GM13976 (cell line): ENCODE measurements around the gene SCUBE1.

Experiments used
- DNase-seq: peaks from one replicate; pipeline ENCODE4 v3.0.0; 2012; ENCODE audit warnings: low spot score
- in situ Hi-C: fragments of 300-500 bp; cut with MboI; formaldehyde crosslinking; loops from one replicate; pipeline ENCODE4 v1.12.0; 2022; ENCODE audit warnings: low sequenced_read_pairs, mixed read lengths, inconsistent platforms; ENCODE audit not compliant: unreplicated experiment
- TF ChIP-seq, protein P1 (sequence below): IDR thresholded peaks from 2 replicates; pipeline ENCODE4 v1.5.1; 2012; ENCODE audit warnings: borderline replicate concordance, mild to moderate bottlenecking; ENCODE audit not compliant: insufficient read depth; ENCODE audit errors: extremely low read depth, missing control alignments, control extremely low read depth

The SCUBE1 gene

GRCh38 chr22:43174941-43175531 is 168.1 kb downstream of the SCUBE1 start:
- TF ChIP-seq, protein P1, sequence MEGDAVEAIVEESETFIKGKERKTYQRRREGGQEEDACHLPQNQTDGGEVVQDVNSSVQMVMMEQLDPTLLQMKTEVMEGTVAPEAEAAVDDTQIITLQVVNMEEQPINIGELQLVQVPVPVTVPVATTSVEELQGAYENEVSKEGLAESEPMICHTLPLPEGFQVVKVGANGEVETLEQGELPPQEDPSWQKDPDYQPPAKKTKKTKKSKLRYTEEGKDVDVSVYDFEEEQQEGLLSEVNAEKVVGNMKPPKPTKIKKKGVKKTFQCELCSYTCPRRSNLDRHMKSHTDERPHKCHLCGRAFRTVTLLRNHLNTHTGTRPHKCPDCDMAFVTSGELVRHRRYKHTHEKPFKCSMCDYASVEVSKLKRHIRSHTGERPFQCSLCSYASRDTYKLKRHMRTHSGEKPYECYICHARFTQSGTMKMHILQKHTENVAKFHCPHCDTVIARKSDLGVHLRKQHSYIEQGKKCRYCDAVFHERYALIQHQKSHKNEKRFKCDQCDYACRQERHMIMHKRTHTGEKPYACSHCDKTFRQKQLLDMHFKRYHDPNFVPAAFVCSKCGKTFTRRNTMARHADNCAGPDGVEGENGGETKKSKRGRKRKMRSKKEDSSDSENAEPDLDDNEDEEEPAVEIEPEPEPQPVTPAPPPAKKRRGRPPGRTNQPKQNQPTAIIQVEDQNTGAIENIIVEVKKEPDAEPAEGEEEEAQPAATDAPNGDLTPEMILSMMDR: no peak
- in situ Hi-C loops: no loop called here
- no peak for DNase-seq

GRCh38 chr22:43173976-43174720 is 169.0 kb downstream of the SCUBE1 start:
- TF ChIP-seq, protein P1: no peak
- no peak for DNase-seq
- in situ Hi-C loops: no loop called here

DNA sequence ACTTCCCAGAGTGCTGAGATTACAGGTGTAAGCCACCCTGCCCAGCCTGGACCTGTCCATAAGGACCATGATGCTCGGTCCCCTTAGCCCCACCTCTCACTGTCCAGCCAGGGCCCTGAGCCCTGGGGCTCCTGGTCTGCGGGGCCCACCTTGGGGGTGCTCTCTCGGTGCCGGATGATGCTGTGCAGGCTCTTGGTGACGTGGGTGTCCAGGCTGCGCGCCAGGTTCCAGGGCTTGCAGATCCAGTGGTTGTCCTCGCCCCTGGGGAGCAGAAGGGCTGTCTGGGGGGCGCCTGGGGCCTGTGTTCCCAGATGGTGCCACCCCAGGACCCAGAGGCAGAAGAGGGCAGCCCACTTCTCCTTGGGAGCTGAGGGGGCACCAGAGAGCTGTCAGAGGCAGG is 169.6 kb downstream of the SCUBE1 start:
- in situ Hi-C loops: no loop called here
- no peak for DNase-seq
- TF ChIP-seq, protein P1: no peak

GRCh38 chr22:43172191-43172590 is 171.0 kb downstream of the SCUBE1 start:
- in situ Hi-C loops: no loop called here
- no peak for DNase-seq
- TF ChIP-seq, protein P1: no peak

GRCh38 chr22:43171607-43172006 is 171.6 kb downstream of the SCUBE1 start:
- in situ Hi-C loops: no loop called here
- TF ChIP-seq, protein P1: no peak
- DNase-seq: no peak

GRCh38 chr22:43171019-43171491 is 172.1 kb downstream of the SCUBE1 start:
- TF ChIP-seq, protein P1: no peak
- no peak for DNase-seq

More at GRCh38 chr22:43171019-43171491, 172.1 kb downstream of the SCUBE1 start:
- in situ Hi-C loops: no loop called here
